SU-DHL-6 (cell line): Measurements from ENCODE around the gene IRF9.

Experiments
- H2AFZ ChIP-seq: fragments of 200-600 bp; sonication (generic); 2 replicates; pipeline ENCODE4 v1.6.1; 2014; ENCODE audit warnings: low read depth, mild to moderate bottlenecking, moderate library complexity, mixed read lengths, antibody characterized with exemption, low read length; ENCODE audit not compliant: severe bottlenecking
- H3F3A ChIP-seq: fragments of 200-600 bp; shearing (Covaris generic); 2 replicates; pipeline ENCODE4 v1.6.0; 2016; ENCODE audit warnings: antibody characterized with exemption, mild to moderate bottlenecking; ENCODE audit not compliant: insufficient read depth
- H3K27ac ChIP-seq: fragments of 200-600 bp; sonication (generic); 2 replicates; pipeline ENCODE4 v1.5.1; 2016; ENCODE audit warnings: low read depth, mild to moderate bottlenecking, low read length, moderate library complexity, mixed read lengths
- H3K27me3 ChIP-seq: fragments of 200-600 bp; sonication (generic), shearing (Covaris generic); 2 replicates; pipeline ENCODE4 v1.6.0; 2014; ENCODE audit warnings: mild to moderate bottlenecking, low read length
- H3K36me3 ChIP-seq: fragments of 200-600 bp; sonication (generic); 2 replicates; pipeline ENCODE4 v1.6.1; 2014; ENCODE audit warnings: mild to moderate bottlenecking, low read length, mixed read lengths
- H3K4me2 ChIP-seq: fragments of 300-600, 200-600 bp; shearing (Covaris generic), sonication (generic); 2 replicates; pipeline ENCODE4 v1.6.0; 2014; ENCODE audit warnings: low read length, low read depth, mild to moderate bottlenecking; ENCODE audit not compliant: poor library complexity, severe bottlenecking
- H3K4me3 ChIP-seq: fragments of 200-600 bp; sonication (generic); 2 replicates; pipeline ENCODE4 v1.5.1; 2014; ENCODE audit warnings: antibody characterized with exemption, low read length, mild to moderate bottlenecking, mixed read lengths; ENCODE audit not compliant: insufficient read depth, poor library complexity, severe bottlenecking
- H3K79me2 ChIP-seq: fragments of 200-600 bp; sonication (generic); 2 replicates; pipeline ENCODE4 v1.6.1; 2014; ENCODE audit warnings: mild to moderate bottlenecking, low read length, moderate library complexity; ENCODE audit not compliant: insufficient read depth
- H3K9ac ChIP-seq: fragments of 200-600 bp; sonication (generic); 2 replicates; pipeline ENCODE4 v1.7.0; 2014; ENCODE audit warnings: mild to moderate bottlenecking, low read length
- H3K9me2 ChIP-seq: fragments of 200-600 bp; sonication (generic); replicated peaks from 2 replicates; pipeline ENCODE4 v1.6.1; 2014; ENCODE audit warnings: low read length; ENCODE audit not compliant: insufficient read depth
- H3K9me3 ChIP-seq: fragments of 200-600 bp; sonication (generic); 2 replicates; pipeline ENCODE4 v1.6.1; 2014; ENCODE audit warnings: low read length, mixed read lengths; ENCODE audit not compliant: insufficient read depth
- H4K20me1 ChIP-seq: fragments of 200-600 bp; sonication (generic); 2 replicates; pipeline ENCODE4 v1.6.1; 2014; ENCODE audit warnings: low read depth, mild to moderate bottlenecking, antibody characterized with exemption, low read length, moderate library complexity, mixed read lengths
- CTCF ChIP-seq: fragments of 200-600 bp; sonication (generic); IDR thresholded peaks from one replicate; pipeline ENCODE4 v1.5.1; 2017; ENCODE audit warnings: antibody characterized with exemption, mild to moderate bottlenecking, low read length, moderate library complexity; ENCODE audit not compliant: insufficient read depth, poor library complexity, severe bottlenecking
- EZH2phosphoT487 ChIP-seq: fragments of 200-600 bp; sonication (generic), shearing (Covaris generic); conservative IDR thresholded peaks from 2 replicates; pipeline ENCODE4 v1.6.1; 2018; ENCODE audit warnings: mild to moderate bottlenecking, antibody characterized with exemption, low read length, moderate library complexity, mixed read lengths

Gene IRF9

GRCh38 chr14:24130380-24130716 lies 30.7 kb upstream of the IRF9 start, which contains the start of gene FITM1:
Gene FITM1 (plus strand): TSS chr14:24130659. CDS start chr14:24131564, 905 bp downstream.
- Histone ChIP-seq H3K9ac (no peak within 1 kb of the TSS), H3K27ac (no peak within 1 kb of the TSS), H3K79me2 (no peaks in the 10 kb centered on the region), H3K36me3 (no peaks in the 10 kb centered on the region), H3K27me3 (no peaks in the 10 kb centered on the region), H2AFZ (no peak within 1 kb of the TSS), H3K9me3 (no peaks in the 10 kb centered on the region), H3K4me3 (no peak within 1 kb of the TSS), H3K9me2 (no peaks in the 10 kb centered on the region), H3F3A (peaks cover 3% of the 10 kb centered on the region), H3K4me2 (no peak within 1 kb of the TSS), H4K20me1 (no peaks in the 10 kb centered on the region)
- TF ChIP-seq EZH2phosphoT487 (no peak), CTCF (no peak)

GRCh38 chr14:24130717-24131548 lies 30.1 kb upstream of the IRF9 start:
- no peaks in the 10 kb centered on the region for H3K9me3 ChIP-seq
- H3K4me2 ChIP-seq = no peak overlapping the region

GRCh38 chr14:24131549-24131966 lies 29.5 kb upstream of the IRF9 start:
- Histone ChIP-seq H4K20me1 (no peaks in the 10 kb centered on the region), H3K9ac (no peak overlapping the region), H3K27ac (no peak overlapping the region), H3F3A (peaks cover 6% of the 10 kb centered on the region), H3K9me2 (no peaks in the 10 kb centered on the region), H3K4me2 (no peak overlapping the region), H3K79me2 (no peaks in the 10 kb centered on the region), H3K27me3 (no peaks in the 10 kb centered on the region), H2AFZ (no peak overlapping the region), H3K9me3 (no peaks in the 10 kb centered on the region), H3K36me3 (no peaks in the 10 kb centered on the region), H3K4me3 (no peak overlapping the region)
- no peak for TF ChIP-seq CTCF
- TF ChIP-seq EZH2phosphoT487 = no peak

More at GRCh38 chr14:24130717-24131548, 30.1 kb upstream of the IRF9 start:
- Histone ChIP-seq H3K9ac (no peak overlapping the region), H2AFZ (no peak overlapping the region), H3F3A (peaks cover 5% of the 10 kb centered on the region), H3K79me2 (no peaks in the 10 kb centered on the region), H4K20me1 (no peaks in the 10 kb centered on the region), H3K27me3 (no peaks in the 10 kb centered on the region), H3K27ac (no peak overlapping the region), H3K9me2 (no peaks in the 10 kb centered on the region), H3K36me3 (no peaks in the 10 kb centered on the region), H3K4me3 (no peak overlapping the region)
- TF ChIP-seq EZH2phosphoT487 = no peak
- TF ChIP-seq CTCF = no peak
